A673 (cell line): ENCODE results near the gene IFT52.

Source experiments
- EZH2 ChIP-seq: fragments of 200-600 bp; sonication (generic); IDR thresholded peaks from 2 replicates; pipeline ENCODE4 v1.6.1; 2017; ENCODE audit warnings: borderline replicate concordance, low read depth, mild to moderate bottlenecking, mixed read lengths, antibody characterized with exemption, low read length; ENCODE audit not compliant: poor library complexity, severe bottlenecking
- TF ChIP-seq, protein P1 (sequence below): fragments of 300-800, 200-600 bp; sonication (generic); conservative IDR thresholded peaks from 2 replicates; pipeline ENCODE4 v1.5.1; 2017; ENCODE audit warnings: low read depth, mild to moderate bottlenecking, antibody characterized with exemption, low read length, moderate library complexity, mixed read lengths

DNA sequence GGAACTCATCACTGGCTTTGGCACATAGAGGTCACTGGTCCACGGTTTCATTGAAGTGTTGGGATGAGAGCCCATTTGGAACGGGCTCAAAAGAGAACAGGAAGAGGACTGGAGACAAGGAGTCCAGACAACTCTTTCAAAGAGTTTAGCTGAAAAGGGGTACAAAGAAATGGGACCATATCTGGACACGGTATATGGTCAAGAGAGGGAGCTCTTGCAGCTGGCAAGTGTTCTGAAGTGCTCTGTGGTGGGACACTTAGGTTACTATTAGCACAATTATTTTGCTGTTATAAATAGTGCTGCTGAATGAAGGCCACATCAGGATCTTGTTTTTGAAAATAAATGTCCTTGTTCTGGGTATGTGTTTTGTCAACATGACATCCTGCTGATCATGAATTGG is 27.3 kb upstream of the IFT52 start:
- TF ChIP-seq, protein P1, sequence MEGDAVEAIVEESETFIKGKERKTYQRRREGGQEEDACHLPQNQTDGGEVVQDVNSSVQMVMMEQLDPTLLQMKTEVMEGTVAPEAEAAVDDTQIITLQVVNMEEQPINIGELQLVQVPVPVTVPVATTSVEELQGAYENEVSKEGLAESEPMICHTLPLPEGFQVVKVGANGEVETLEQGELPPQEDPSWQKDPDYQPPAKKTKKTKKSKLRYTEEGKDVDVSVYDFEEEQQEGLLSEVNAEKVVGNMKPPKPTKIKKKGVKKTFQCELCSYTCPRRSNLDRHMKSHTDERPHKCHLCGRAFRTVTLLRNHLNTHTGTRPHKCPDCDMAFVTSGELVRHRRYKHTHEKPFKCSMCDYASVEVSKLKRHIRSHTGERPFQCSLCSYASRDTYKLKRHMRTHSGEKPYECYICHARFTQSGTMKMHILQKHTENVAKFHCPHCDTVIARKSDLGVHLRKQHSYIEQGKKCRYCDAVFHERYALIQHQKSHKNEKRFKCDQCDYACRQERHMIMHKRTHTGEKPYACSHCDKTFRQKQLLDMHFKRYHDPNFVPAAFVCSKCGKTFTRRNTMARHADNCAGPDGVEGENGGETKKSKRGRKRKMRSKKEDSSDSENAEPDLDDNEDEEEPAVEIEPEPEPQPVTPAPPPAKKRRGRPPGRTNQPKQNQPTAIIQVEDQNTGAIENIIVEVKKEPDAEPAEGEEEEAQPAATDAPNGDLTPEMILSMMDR: 0 out of 2 replicates have a peak, but pooled peaks have one; percentile 18
- no peak for TF ChIP-seq EZH2
